HCT116 (cell line): Measurements from ENCODE around the gene LTB4R. TPM values are rescaled to one million over a fixed set of nuclear protein-coding genes. Genes with fewer than 3 reads are reported as not detected.

Experiments
- ATAC-seq: fragments of 200-7000 bp; cut with Tn5 transposase; 2 replicates; pipeline ENCODE4 v1.9.1; 2020; ENCODE audit warnings: mild to moderate bottlenecking, moderate library complexity
- BruUV-seq: library from RNA; stranded (reverse); fragments of 400-500 nt; replicated peaks from 2 replicates; lab custom pipeline; 2021; lab: Mats Ljungman, UMichigan
- CTCF ChIA-PET: fragments of 300-600 bp; sonication (Branson Sonifier 250); formaldehyde crosslinking; loops from one replicate; lab custom pipeline; 2021; ENCODE audit warnings: antibody characterized with exemption; lab: Charles Lee
- POLR2A ChIA-PET: fragments of 300-600, 350-600 bp; sonication (Branson Sonifier 250); formaldehyde crosslinking; loops from one replicate; lab custom pipeline; 2021; ENCODE audit warnings: antibody characterized with exemption; lab: Charles Lee
- RAD21 ChIA-PET, 2 experiments: fragments of 300-600 bp; sonication (Branson Sonifier 250); formaldehyde crosslinking; loops; one replicate each; lab custom pipeline; 2023; ENCODE audit warnings: low total read pairs in 2 of 2; ENCODE audit not compliant: uncharacterized antibody in 2 of 2, unreplicated experiment in 2 of 2, low non-redundant PET in 1 of 2; lab: Charles Lee
- DNase-seq: peaks from one replicate; pipeline ENCODE4 v3.0.0-alpha.2; 2010; ENCODE audit warnings: low read depth, low spot score
- H2AFZ ChIP-seq: fragments of 200-600 bp; shearing (Covaris generic), sonication (generic); 2 replicates; pipeline ENCODE4 v1.6.1; 2017; ENCODE audit warnings: low read depth, mixed run types, mixed read lengths, antibody characterized with exemption, low read length; ENCODE audit not compliant: poor library complexity, severe bottlenecking
- H3K27ac ChIP-seq: 2 replicates; pipeline ENCODE4 v1.5.1; 2012; ENCODE audit warnings: low read depth, low read length
- H3K27me3 ChIP-seq: fragments of 200-600 bp; sonication (generic); 2 replicates; pipeline ENCODE4 v1.6.1; 2016; ENCODE audit warnings: mixed run types, low read length, mixed read lengths; ENCODE audit not compliant: insufficient read depth
- H3K36me3 ChIP-seq, 2 experiments: fragments of 200-500 bp in 1 of 2; fragments of 200-600 bp in 1 of 2; sonication (Bioruptor generic) in 1 of 2; sonication (generic) in 1 of 2; 2 replicates each; pipeline versions ENCODE4 v1.5.1 to v1.6.1; 2014 to 2016; ENCODE audit warnings: low read length in 2 of 2, inconsistent platforms in 1 of 2, mixed read lengths in 1 of 2, mixed run types in 1 of 2; ENCODE audit not compliant: insufficient read depth in 2 of 2, control insufficient read depth in 1 of 2
- H3K4me1 ChIP-seq, 2 experiments: fragments of 200-600 bp in 1 of 2; sonication (generic) in 1 of 2; 2 replicates each; pipeline versions ENCODE4 v1.5.1 to v1.6.1; 2012 to 2017; ENCODE audit warnings: low read length in 2 of 2, inconsistent platforms in 1 of 2, mild to moderate bottlenecking in 1 of 2, mixed read lengths in 1 of 2, mixed run types in 1 of 2, moderate library complexity in 1 of 2; ENCODE audit not compliant: insufficient read depth in 2 of 2, control insufficient read depth in 1 of 2
- H3K4me2 ChIP-seq: fragments of 200-600 bp; sonication (generic); 2 replicates; pipeline ENCODE4 v1.6.1; 2017; ENCODE audit warnings: mixed run types, low read length, mixed read lengths
- H3K4me3 ChIP-seq, 2 experiments: fragments of 200-600 bp in 1 of 2; sonication (generic) in 1 of 2; replicated peaks in 1 of 2; 2 replicates each; pipeline ENCODE4 v1.5.1; 2011 to 2016; ENCODE audit warnings: low read length in 2 of 2, control low read depth in 1 of 2, low read depth in 1 of 2, mild to moderate bottlenecking in 1 of 2, mixed read lengths in 1 of 2, mixed run types in 1 of 2
- H3K79me2 ChIP-seq: fragments of 200-600 bp; sonication (generic); 2 replicates; pipeline ENCODE4 v1.6.1; 2017; ENCODE audit warnings: mild to moderate bottlenecking, mixed run types, low read length, moderate library complexity, mixed read lengths; ENCODE audit not compliant: insufficient read depth
- H3K9ac ChIP-seq: fragments of 200-600 bp; sonication (generic); 2 replicates; pipeline ENCODE4 v1.6.1; 2016; ENCODE audit warnings: low read length, mixed read lengths
- H3K9me2 ChIP-seq: fragments of 200-600 bp; sonication (generic), shearing (Covaris generic); 2 replicates; pipeline ENCODE4 v1.6.1; 2017; ENCODE audit warnings: mixed run types, mild to moderate bottlenecking, moderate library complexity; ENCODE audit not compliant: insufficient read depth
- H3K9me3 ChIP-seq, 2 experiments: fragments of 200-500 bp in 1 of 2; fragments of 200-600 bp in 1 of 2; sonication (Bioruptor generic) in 1 of 2; sonication (generic) in 1 of 2; 2 replicates each; pipeline ENCODE4 v1.6.1; 2014 to 2017; ENCODE audit warnings: low read length in 2 of 2, mixed read lengths in 2 of 2, inconsistent platforms in 1 of 2, low read depth in 1 of 2, mild to moderate bottlenecking in 1 of 2, mixed run types in 1 of 2, moderate library complexity in 1 of 2; ENCODE audit not compliant: control insufficient read depth in 1 of 2, insufficient read depth in 1 of 2
- H4K20me1 ChIP-seq: fragments of 200-600 bp; sonication (generic), shearing (Covaris generic); 2 replicates; pipeline ENCODE4 v1.6.1; 2017; ENCODE audit warnings: mixed run types, mild to moderate bottlenecking, moderate library complexity; ENCODE audit not compliant: insufficient read depth
- CEBPB ChIP-seq: IDR thresholded peaks from 2 replicates; pipeline ENCODE4 v1.6.1; 2012; ENCODE audit warnings: low read depth
- EGR1 ChIP-seq: IDR thresholded peaks from 2 replicates; pipeline ENCODE4 v1.6.1; 2012; ENCODE audit warnings: low read depth
- EZH2 ChIP-seq: fragments of 200-600 bp; sonication (generic); IDR thresholded peaks from 2 replicates; pipeline ENCODE4 v1.6.1; 2017; ENCODE audit warnings: antibody characterized with exemption, mixed run types
- FOSL1 ChIP-seq: IDR thresholded peaks from 2 replicates; pipeline ENCODE4 v1.6.1; 2012; ENCODE audit warnings: low read depth
- JUND ChIP-seq: IDR thresholded peaks from 2 replicates; pipeline ENCODE4 v1.6.1; 2012
- POLR2AphosphoS5 ChIP-seq: IDR thresholded peaks from 2 replicates; pipeline ENCODE4 v1.6.1; 2011; ENCODE audit warnings: mild to moderate bottlenecking, low read depth, low read length, moderate library complexity
- RAD21 ChIP-seq: IDR thresholded peaks from 2 replicates; pipeline ENCODE4 v1.6.1; 2012; ENCODE audit warnings: low read depth, mild to moderate bottlenecking
- REST ChIP-seq: IDR thresholded peaks from 2 replicates; pipeline ENCODE4 v1.6.1; 2012; ENCODE audit warnings: low read depth
- SIN3A ChIP-seq: IDR thresholded peaks from 2 replicates; pipeline ENCODE4 v1.6.1; 2012; ENCODE audit warnings: low read depth
- SP1 ChIP-seq: IDR thresholded peaks from 2 replicates; pipeline ENCODE4 v1.6.1; 2012; ENCODE audit warnings: low read depth
- SRF ChIP-seq: IDR thresholded peaks from 2 replicates; pipeline ENCODE4 v1.6.1; 2012; ENCODE audit warnings: low read depth
- TCF7L2 ChIP-seq: IDR thresholded peaks from 2 replicates; pipeline ENCODE4 v1.7.0; 2011; ENCODE audit warnings: borderline replicate concordance, inconsistent platforms; ENCODE audit not compliant: insufficient read depth, insufficient read length; ENCODE audit errors: extremely low read depth
- YY1 ChIP-seq: IDR thresholded peaks from 2 replicates; pipeline ENCODE4 v1.6.1; 2011; ENCODE audit warnings: low read length, low read depth, moderate library complexity, mild to moderate bottlenecking; ENCODE audit not compliant: insufficient replicate concordance; ENCODE audit errors: extremely low read depth
- intact Hi-C: fragments of 100-400 bp; cut with micrococcal nuclease; formaldehyde crosslinking; loops from 2 replicates; pipeline ENCODE4 v1.10.0; 2022
- total RNA-seq: library from RNA; stranded (reverse); gene quantifications from one replicate; pipeline ENCODE4 v1.2.1, GENCODE V29; 2021; ENCODE audit not compliant: unreplicated experiment
- TF ChIP-seq, protein P1 (sequence below): IDR thresholded peaks from 2 replicates; pipeline ENCODE4 v1.6.1; 2012
- TF ChIP-seq, protein P2 (sequence below): IDR thresholded peaks from 2 replicates; pipeline ENCODE4 v1.6.1; 2011; ENCODE audit warnings: mild to moderate bottlenecking, low read length, moderate library complexity; ENCODE audit not compliant: insufficient replicate concordance; ENCODE audit errors: extremely low read depth

The LTB4R gene
- total RNA-seq, 1 experiment from 2014 or later, result 14.8 TPM

GRCh38 chr14:24263848-24264247 lies 47.5 kb upstream of the LTB4R start:
- no peaks in the 10 kb centered on the region for H4K20me1 ChIP-seq
- H3K4me1 ChIP-seq, result peaks cover 7 to 12% of the 10 kb centered on the region in 2 experiments
- H3K27ac ChIP-seq, result no peak overlapping the region
- ATAC-seq (no peak), DNase-seq (no peak)
- no peak overlapping the region for H2AFZ ChIP-seq
- no peaks in the 10 kb centered on the region for H3K79me2 ChIP-seq
- H3K9me3 ChIP-seq, result no peaks in the 10 kb centered on the region
- H3K27me3 ChIP-seq, result no peaks in the 10 kb centered on the region
- no peaks in the 10 kb centered on the region; a peak in 1 of 4 replicates for H3K36me3 ChIP-seq
- ChIA-PET POLR2A (no interaction called here), RAD21 (no interaction called here)
- no peaks in the 10 kb centered on the region for H3K9me2 ChIP-seq
- H3K4me3 ChIP-seq, result no peak overlapping the region
- TF ChIP-seq, protein P1, sequence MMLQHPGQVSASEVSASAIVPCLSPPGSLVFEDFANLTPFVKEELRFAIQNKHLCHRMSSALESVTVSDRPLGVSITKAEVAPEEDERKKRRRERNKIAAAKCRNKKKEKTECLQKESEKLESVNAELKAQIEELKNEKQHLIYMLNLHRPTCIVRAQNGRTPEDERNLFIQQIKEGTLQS, result no peak
- TF ChIP-seq SRF, result no peak
- TF ChIP-seq EZH2, result no peak
- TF ChIP-seq, all 23 proteins: peak for 0
- H3K9ac ChIP-seq, result no peak overlapping the region
- CTCF ChIA-PET, result no interaction called here
- BruUV-seq, result no TSS peak
- H3K4me2 ChIP-seq, result no peak overlapping the region
- intact Hi-C loops, result no loop called here

- Histone ChIP-seq H3K9me3 (no peaks in the 10 kb centered on the region), H3K79me2 (no peaks in the 10 kb centered on the region), H3K27ac (no peak overlapping the region), H3K4me3 (no peak overlapping the region), H3K4me2 (no peak overlapping the region), H3K4me1 (peaks cover 2 to 7% of the 10 kb centered on the region in 2 experiments), H3K27me3 (no peaks in the 10 kb centered on the region), H2AFZ (no peak overlapping the region), H3K36me3 (no peaks in the 10 kb centered on the region; a peak in 1 of 4 replicates), H4K20me1 (no peaks in the 10 kb centered on the region), H3K9ac (no peak overlapping the region), H3K9me2 (no peaks in the 10 kb centered on the region)
- no TSS peak for BruUV-seq
- ATAC-seq, result no peak
- DNase-seq, result no peak
- intact Hi-C loops, result no loop called here
- POLR2A ChIA-PET, result no interaction called here
- CTCF ChIA-PET, result no interaction called here
- TF ChIP-seq CEBPB (no peak), EGR1 (no peak), RAD21 (no peak), TCF7L2 (no peak), YY1 (no peak), SIN3A (no peak), FOSL1 (no peak), POLR2AphosphoS5 (no peak), SRF (no peak), JUND (no peak), SP1 (no peak), EZH2 (no peak), REST (no peak)
- TF ChIP-seq, protein P2, sequence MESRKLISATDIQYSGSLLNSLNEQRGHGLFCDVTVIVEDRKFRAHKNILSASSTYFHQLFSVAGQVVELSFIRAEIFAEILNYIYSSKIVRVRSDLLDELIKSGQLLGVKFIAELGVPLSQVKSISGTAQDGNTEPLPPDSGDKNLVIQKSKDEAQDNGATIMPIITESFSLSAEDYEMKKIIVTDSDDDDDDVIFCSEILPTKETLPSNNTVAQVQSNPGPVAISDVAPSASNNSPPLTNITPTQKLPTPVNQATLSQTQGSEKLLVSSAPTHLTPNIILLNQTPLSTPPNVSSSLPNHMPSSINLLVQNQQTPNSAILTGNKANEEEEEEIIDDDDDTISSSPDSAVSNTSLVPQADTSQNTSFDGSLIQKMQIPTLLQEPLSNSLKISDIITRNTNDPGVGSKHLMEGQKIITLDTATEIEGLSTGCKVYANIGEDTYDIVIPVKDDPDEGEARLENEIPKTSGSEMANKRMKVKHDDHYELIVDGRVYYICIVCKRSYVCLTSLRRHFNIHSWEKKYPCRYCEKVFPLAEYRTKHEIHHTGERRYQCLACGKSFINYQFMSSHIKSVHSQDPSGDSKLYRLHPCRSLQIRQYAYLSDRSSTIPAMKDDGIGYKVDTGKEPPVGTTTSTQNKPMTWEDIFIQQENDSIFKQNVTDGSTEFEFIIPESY, result no peak
- TF ChIP-seq, protein P1, result no peak
- RAD21 ChIA-PET, result no interaction called here
These were observed 47.0 kb upstream of the LTB4R start for GRCh38 chr14:24264298-24264697.
